Breast epithelium (tissue), 3 donors: ENCODE data around the gene ARPC2.

ENCODE experiments used
- POLR2A ChIP-seq: fragments of 450-650 bp; IDR thresholded peaks from one replicate; pipeline ENCODE4 v1.6.1; 2016; ENCODE audit warnings: antibody characterized with exemption, mild to moderate bottlenecking, moderate library complexity
- POLR2AphosphoS5 ChIP-seq, 3 donors: sonication (generic); formaldehyde crosslinking; IDR thresholded peaks; one replicate each; pipeline ENCODE4 v1.6.1; 2017; ENCODE audit warnings: antibody characterized with exemption in 3 of 3
- TF ChIP-seq, protein P1 (sequence below), 3 donors: fragments of 450-650 bp; IDR thresholded peaks; one replicate each; pipeline ENCODE4 v1.5.1; 2016 to 2017; ENCODE audit warnings: antibody characterized with exemption in 3 of 3, mild to moderate bottlenecking in 3 of 3, moderate library complexity in 3 of 3

- TF ChIP-seq, protein P1, sequence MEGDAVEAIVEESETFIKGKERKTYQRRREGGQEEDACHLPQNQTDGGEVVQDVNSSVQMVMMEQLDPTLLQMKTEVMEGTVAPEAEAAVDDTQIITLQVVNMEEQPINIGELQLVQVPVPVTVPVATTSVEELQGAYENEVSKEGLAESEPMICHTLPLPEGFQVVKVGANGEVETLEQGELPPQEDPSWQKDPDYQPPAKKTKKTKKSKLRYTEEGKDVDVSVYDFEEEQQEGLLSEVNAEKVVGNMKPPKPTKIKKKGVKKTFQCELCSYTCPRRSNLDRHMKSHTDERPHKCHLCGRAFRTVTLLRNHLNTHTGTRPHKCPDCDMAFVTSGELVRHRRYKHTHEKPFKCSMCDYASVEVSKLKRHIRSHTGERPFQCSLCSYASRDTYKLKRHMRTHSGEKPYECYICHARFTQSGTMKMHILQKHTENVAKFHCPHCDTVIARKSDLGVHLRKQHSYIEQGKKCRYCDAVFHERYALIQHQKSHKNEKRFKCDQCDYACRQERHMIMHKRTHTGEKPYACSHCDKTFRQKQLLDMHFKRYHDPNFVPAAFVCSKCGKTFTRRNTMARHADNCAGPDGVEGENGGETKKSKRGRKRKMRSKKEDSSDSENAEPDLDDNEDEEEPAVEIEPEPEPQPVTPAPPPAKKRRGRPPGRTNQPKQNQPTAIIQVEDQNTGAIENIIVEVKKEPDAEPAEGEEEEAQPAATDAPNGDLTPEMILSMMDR (IDR thresholded peaks at IDR 0.05), result no peak
- TF ChIP-seq POLR2A, result no peak
- TF ChIP-seq POLR2AphosphoS5 (IDR thresholded peaks at IDR 0.05), result no peak
Observed at GRCh38 chr2:218172845-218173244, 44.1 kb upstream of the ARPC2 start.
